Activated T-cell treated with anti-CD3 and anti-CD28 coated beads, Interleukin-2, amount 50 U/mL, for 72 hours (primary cell): ENCODE data around the gene PARP1. TPM values are rescaled to one million over a fixed set of nuclear protein-coding genes. Genes with fewer than 3 reads are reported as not detected.
A peak's percentile ranks its signal among the peaks of the same experiment; 100 is the strongest.

Experiments used
- ATAC-seq, 2 donors: fragments of 150-1000 bp; cut with Tn5 transposase; replicated peaks in 1 of 2; 2 replicates each; pipeline ENCODE4 v1.10.0; 2021; ENCODE audit warnings: moderate library complexity in 2 of 2, mild to moderate bottlenecking in 1 of 2
- DNase-seq, 2 donors: peaks; one replicate each; pipeline ENCODE4 v3.0.0; 2021 to 2022; ENCODE audit warnings: mixed read lengths in 1 of 2
- H3K27ac Mint-ChIP-seq: one replicate; pipeline ENCODE4 v1.8.0; 2022; ENCODE audit warnings: mild to moderate bottlenecking, moderate library complexity, mixed read lengths
- H3K27me3 Mint-ChIP-seq: one replicate; pipeline ENCODE4 v1.8.0; 2022; ENCODE audit warnings: low read depth, mixed read lengths
- H3K36me3 Mint-ChIP-seq, 2 donors: one replicate each; pipeline ENCODE4 v1.8.0; 2022; ENCODE audit warnings: mixed read lengths in 2 of 2, mild to moderate bottlenecking in 1 of 2; ENCODE audit not compliant: insufficient read depth in 2 of 2
- H3K4me1 Mint-ChIP-seq: one replicate; pipeline ENCODE4 v1.8.0; 2022; ENCODE audit warnings: low read depth, mixed read lengths
- H3K4me3 Mint-ChIP-seq, 2 donors: one replicate each; pipeline ENCODE4 v1.8.0; 2022; ENCODE audit warnings: mild to moderate bottlenecking in 2 of 2, mixed read lengths in 2 of 2, moderate library complexity in 2 of 2
- H3K9me3 Mint-ChIP-seq, 2 donors: one replicate each; pipeline ENCODE4 v1.8.0; 2022; ENCODE audit warnings: mixed read lengths in 2 of 2
- total RNA-seq, 2 donors: library from RNA; stranded (reverse); gene quantifications; one replicate each; pipeline ENCODE4 v1.2.3, GENCODE V29; 2022

Gene PARP1
- total RNA-seq, 2 donors from 2014 or later = 161 to 184 TPM

DNA sequence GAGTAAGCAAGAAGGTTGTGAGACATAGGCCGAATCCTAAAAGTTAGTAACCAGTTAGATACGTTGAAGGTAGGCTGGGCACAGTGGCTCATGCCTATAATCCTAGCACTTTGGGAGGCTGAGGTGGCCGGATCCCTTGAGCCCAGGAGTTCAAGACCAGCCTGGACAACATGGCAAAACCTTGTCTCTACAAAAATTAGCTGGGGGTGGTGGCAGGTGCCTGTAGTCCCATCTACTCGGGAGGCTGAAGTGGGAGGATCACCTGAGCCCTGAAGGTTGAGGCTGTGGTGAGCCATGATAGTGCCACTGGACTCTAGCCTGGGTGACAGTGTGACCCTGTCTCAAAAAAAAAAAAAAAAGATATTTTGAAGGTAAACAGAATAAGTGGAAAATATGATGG, 1.5 kb upstream of the PARP1 start:
- H3K27me3 Mint-ChIP-seq = no peaks in the 10 kb centered on the region
- H3K4me3 Mint-ChIP-seq = no peak overlapping the region
- ATAC-seq (no peak), DNase-seq (no peak)
- peaks cover 0 to 3% of the 10 kb centered on the region in 2 donors for H3K9me3 Mint-ChIP-seq
- H3K27ac Mint-ChIP-seq = no peak overlapping the region
- H3K36me3 Mint-ChIP-seq = peaks cover 5 to 8% of the 10 kb centered on the region in 2 donors
- H3K4me1 Mint-ChIP-seq = peaks cover 32% of the 10 kb centered on the region

- H3K36me3 Mint-ChIP-seq = peaks cover 5 to 8% of the 10 kb centered on the region in 2 donors
- no peaks in the 10 kb centered on the region for H3K27me3 Mint-ChIP-seq
- no peak for DNase-seq
- H3K4me3 Mint-ChIP-seq = peak overlapping the region; percentile 79 to 100
- H3K4me1 Mint-ChIP-seq = peaks cover 40% of the 10 kb centered on the region
- ATAC-seq = no peak
- peak overlapping the region; percentile 82 for H3K27ac Mint-ChIP-seq
- peaks cover 0 to 3% of the 10 kb centered on the region in 2 donors for H3K9me3 Mint-ChIP-seq
Observed at GRCh38 chr1:226408285-226409184, 642 bp upstream of the PARP1 start.

GRCh38 chr1:226407199-226407496, 745 bp downstream of the PARP1 start:
- Mint-ChIP-seq H3K4me3 (peak overlapping the region; percentile 95 to 100), H3K27ac (peak overlapping the region; percentile 99), H3K4me1 (peaks cover 50% of the 10 kb centered on the region), H3K36me3 (peaks cover 5 to 8% of the 10 kb centered on the region in 2 donors), H3K27me3 (no peaks in the 10 kb centered on the region), H3K9me3 (peaks cover 0 to 3% of the 10 kb centered on the region in 2 donors)
- ATAC-seq (peak; percentile 1 to 9), DNase-seq (no peak)

DNA sequence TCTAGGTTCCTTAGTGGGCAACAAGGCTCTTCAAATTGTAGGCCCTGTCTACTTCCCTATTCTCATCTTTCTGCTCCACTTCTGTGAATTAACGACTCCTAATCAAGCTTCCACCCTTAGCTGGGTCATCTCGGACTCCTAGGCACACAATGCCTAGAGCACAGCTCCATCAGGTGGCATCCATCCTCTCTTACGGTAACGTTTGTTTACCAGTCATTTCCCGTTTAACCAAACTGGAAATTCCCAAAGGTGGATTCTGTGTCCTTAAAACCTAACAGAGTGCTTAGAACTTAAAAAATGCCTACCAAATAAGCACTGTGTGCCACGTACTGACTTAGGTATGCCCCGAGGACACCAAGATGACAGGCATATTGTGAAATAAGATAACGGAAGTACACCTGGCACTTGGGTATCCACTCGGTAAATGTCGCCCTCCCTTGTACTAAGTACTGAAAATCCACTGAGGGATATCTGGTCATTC, 1.5 kb downstream of the PARP1 start:
- peak in 1 of 2 donors; percentile 19 for ATAC-seq
- peaks cover 5 to 12% of the 10 kb centered on the region in 2 donors for H3K36me3 Mint-ChIP-seq
- H3K4me1 Mint-ChIP-seq = peaks cover 55% of the 10 kb centered on the region
- peak overlapping the region; percentile 95 to 100 for H3K4me3 Mint-ChIP-seq
- peaks cover 0 to 3% of the 10 kb centered on the region in 2 donors for H3K9me3 Mint-ChIP-seq
- H3K27me3 Mint-ChIP-seq = no peaks in the 10 kb centered on the region
- DNase-seq = peak; percentile 15 to 29
- peak overlapping the region; percentile 99 for H3K27ac Mint-ChIP-seq

GRCh38 chr1:226405411-226405988, 2.4 kb downstream of the PARP1 start:
- DNase-seq = peak; percentile 12 to 46
- H3K27me3 Mint-ChIP-seq = no peaks in the 10 kb centered on the region
- H3K27ac Mint-ChIP-seq = peak overlapping the region; percentile 88
- peaks cover 8 to 17% of the 10 kb centered on the region in 2 donors for H3K36me3 Mint-ChIP-seq
- H3K4me3 Mint-ChIP-seq = peak overlapping the region; percentile 95 to 100
- H3K4me1 Mint-ChIP-seq = peaks cover 63% of the 10 kb centered on the region
- peak in 1 of 2 donors; percentile 17 for ATAC-seq
- no peaks in the 10 kb centered on the region for H3K9me3 Mint-ChIP-seq

DNA sequence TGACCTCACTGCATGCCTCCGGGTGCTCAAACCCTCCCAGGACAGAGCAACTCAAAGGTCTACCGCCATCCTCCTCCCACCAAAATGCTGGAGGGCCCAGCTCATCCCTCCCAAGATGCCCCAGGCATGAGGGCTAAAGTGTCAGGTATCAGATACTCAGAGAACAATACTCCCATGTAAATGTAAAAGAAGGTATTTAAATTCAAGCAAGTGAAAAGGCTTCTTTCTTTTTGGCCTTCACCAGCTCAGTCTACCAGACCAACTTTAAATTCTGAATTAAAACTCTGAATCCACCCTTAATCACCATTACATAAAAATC, 3.0 kb downstream of the PARP1 start:
- Mint-ChIP-seq H3K27ac (peak overlapping the region; percentile 79), H3K4me3 (peak overlapping the region; percentile 95 to 100), H3K9me3 (no peaks in the 10 kb centered on the region), H3K27me3 (no peaks in the 10 kb centered on the region), H3K36me3 (peaks cover 13 to 24% of the 10 kb centered on the region in 2 donors), H3K4me1 (peaks cover 67% of the 10 kb centered on the region)
- ATAC-seq (no peak), DNase-seq (no peak)

DNA sequence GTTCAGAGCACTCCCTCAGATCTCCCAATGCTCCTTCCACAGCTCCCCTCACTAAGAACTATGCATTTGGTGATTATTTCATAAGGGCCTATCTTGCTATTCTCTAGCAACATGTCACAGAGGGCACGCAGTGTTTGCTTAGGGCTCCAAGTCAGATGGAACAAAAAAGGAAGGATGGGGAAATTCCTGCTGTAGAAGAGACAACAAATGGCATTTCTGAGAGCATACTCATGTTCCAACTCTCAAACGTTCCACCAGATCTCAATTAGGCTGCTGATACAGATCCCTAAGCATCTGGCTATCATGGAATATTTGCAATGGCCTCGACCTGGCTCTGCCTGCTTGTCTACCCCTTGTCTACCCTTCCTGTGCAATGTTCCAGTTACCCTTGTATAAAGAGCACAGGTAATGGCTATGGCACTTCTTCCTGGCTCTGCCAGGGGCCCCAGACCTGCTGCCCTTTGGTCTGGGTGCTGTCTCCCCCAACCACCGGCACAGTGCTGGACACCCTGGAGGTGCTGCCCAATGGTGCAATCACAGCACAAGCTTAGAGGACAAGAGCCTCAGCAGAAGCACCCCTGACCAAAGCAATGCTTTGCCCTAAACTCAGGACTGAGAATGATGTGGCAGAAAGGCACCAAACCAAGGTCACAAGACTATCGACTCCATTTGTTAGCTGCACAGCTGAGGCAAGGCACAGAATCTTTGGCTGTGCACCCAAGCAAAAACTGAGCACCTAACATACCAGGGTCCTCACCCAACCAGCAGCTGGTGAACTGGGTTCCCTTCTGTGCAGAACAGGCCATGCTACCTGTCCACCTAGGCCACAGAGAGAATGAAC, 3.6 kb downstream of the PARP1 start:
- Mint-ChIP-seq H3K9me3 (no peaks in the 10 kb centered on the region), H3K4me3 (peak overlapping the region; percentile 95 to 100), H3K36me3 (peaks cover 15 to 28% of the 10 kb centered on the region in 2 donors)

GRCh38 chr1:226403201-226404034, 4.5 kb downstream of the PARP1 start:
- H3K27ac Mint-ChIP-seq = peak overlapping the region; percentile 72
- H3K4me1 Mint-ChIP-seq = peaks cover 63% of the 10 kb centered on the region
- no peaks in the 10 kb centered on the region for H3K27me3 Mint-ChIP-seq
- peaks cover 15 to 32% of the 10 kb centered on the region in 2 donors for H3K36me3 Mint-ChIP-seq
- peak overlapping the region; percentile 36 to 100 for H3K4me3 Mint-ChIP-seq
- H3K9me3 Mint-ChIP-seq = no peaks in the 10 kb centered on the region
- DNase-seq (no peak), ATAC-seq (no peak)

More for the DNA sequence above, 3.6 kb downstream of the PARP1 start:
- Mint-ChIP-seq H3K27me3 (no peaks in the 10 kb centered on the region), H3K27ac (peak overlapping the region; percentile 79), H3K4me1 (peaks cover 67% of the 10 kb centered on the region)
- no peak for DNase-seq
- no peak for ATAC-seq

DNA sequence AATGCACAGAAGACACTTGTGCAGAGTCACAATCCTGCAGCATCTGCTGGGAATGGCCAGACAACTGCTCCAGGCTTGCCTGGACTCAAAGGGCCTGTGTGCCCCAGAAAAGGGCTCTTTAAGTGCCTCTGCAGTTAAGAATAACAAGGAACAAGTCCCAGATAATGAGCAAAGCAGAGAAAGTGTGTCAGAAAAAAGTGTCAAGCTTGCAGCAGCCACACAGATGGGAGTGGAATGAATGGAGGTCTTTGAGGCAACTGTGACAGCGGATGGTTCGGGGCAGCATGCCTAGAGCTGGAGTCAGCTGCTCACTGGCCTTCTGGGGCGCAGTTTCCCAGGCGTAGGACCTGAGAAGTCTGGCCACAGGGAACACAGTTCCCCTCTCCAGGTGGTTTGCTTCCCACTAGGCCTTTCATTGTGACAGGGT, 5.1 kb downstream of the PARP1 start:
- DNase-seq (no peak), ATAC-seq (no peak)
- H3K4me1 Mint-ChIP-seq = peaks cover 61% of the 10 kb centered on the region
- H3K9me3 Mint-ChIP-seq = no peaks in the 10 kb centered on the region
- H3K27ac Mint-ChIP-seq = no peak overlapping the region
- H3K27me3 Mint-ChIP-seq = no peaks in the 10 kb centered on the region
- H3K36me3 Mint-ChIP-seq = peaks cover 15 to 38% of the 10 kb centered on the region in 2 donors
- H3K4me3 Mint-ChIP-seq = no peak overlapping the region

DNA sequence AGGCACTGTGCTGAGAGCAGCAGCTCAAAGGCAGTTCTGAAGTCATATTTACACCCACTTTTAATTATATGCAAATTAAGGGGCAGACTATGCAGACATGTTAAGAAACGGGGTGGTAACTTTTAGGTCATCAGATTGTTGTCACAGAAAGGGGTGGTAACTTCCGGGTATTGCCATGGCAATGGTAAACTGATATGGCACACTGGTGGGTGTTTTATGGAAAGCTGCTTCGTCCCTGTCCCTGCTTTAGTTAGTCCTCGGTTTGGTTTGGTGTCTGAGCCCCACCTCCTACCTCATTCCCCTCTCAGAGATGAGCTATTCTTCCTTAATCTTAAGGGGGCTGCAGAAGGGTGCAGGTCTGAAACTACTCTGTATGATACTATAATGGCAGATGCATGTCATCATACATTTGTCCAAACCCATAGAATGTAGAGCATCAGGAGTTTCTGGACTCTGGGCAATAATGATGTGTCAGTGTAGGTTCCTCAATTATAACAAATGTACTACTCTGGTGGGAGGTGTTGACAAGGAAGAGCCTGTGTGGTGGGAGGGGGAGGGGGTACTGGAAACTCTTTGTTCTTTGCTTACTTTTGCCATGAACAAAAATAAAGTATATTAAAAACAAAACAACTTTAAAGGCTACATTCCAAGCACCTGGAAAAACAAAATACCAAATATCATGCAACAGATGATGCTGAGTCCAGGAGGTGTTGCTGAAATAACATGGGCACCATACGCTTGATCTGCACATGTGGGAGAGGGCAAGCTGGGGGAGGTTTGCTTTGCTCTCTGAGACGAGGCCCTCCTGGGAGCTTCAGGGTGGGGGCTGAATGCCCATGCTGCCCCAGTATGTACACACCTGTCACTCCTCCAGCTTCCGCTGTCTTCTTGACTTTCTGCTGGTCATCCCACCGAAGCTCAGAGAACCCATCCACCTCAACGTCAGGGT, 6.3 kb downstream of the PARP1 start:
- Mint-ChIP-seq H3K4me1 (peaks cover 63% of the 10 kb centered on the region), H3K27me3 (no peaks in the 10 kb centered on the region), H3K27ac (no peak overlapping the region), H3K36me3 (peaks cover 18 to 40% of the 10 kb centered on the region in 2 donors), H3K9me3 (no peaks in the 10 kb centered on the region), H3K4me3 (no peak overlapping the region)
- ATAC-seq (no peak), DNase-seq (no peak)

DNA sequence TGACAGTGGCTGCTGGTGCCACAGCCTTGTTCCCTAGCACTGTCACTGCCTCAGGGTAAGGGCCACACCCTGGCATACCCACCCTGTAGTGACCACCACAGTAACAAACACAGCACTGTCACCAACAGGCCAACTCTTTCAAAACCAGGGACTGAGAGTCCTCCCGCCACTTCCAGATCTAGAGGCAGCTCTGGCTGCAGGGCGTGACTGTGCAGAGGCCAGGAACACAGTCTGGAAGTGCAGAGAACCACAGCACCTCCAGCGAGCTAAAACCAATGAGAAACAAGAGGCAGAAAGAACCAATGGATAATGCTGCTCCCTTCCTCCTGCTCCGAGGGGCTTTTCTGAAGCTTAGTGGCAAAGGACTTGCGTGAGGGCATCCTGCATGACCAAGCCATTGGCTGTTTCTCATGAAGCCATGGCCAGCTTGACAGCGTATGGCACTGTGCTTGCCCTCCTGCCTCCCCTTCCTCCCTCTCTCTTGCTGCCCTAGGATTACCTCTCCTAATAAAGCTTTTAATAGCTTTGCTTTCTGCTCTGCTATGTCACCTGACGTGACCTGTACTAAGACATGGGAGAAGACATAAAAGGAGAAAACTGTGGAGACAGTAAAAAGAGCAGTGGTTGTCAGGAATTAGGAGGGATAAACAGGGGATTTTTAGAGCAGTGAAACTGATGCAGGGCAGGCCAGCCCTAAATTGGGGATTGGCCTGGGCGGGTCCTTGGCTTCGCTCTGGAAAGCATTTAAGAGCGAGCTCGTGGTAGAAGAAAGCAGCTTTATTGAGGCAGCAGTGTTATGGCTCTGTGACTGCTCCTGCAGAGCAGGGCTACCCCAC, 7.2 kb downstream of the PARP1 start:
- peak overlapping the region; percentile 46 for H3K27ac Mint-ChIP-seq
- H3K36me3 Mint-ChIP-seq = peaks cover 16 to 40% of the 10 kb centered on the region in 2 donors
- H3K4me1 Mint-ChIP-seq = peaks cover 57% of the 10 kb centered on the region
- DNase-seq (no peak), ATAC-seq (no peak)
- no peaks in the 10 kb centered on the region for H3K9me3 Mint-ChIP-seq
- no peaks in the 10 kb centered on the region for H3K27me3 Mint-ChIP-seq
- no peak overlapping the region for H3K4me3 Mint-ChIP-seq
